ENCODE results near the gene PDCD11. TPM values are rescaled to one million over a fixed set of nuclear protein-coding genes. Genes with fewer than 3 reads are reported as not detected.

Gene PDCD11
- total RNA-seq, 1 donor from 2014 or later: 72.8 TPM

DNA sequence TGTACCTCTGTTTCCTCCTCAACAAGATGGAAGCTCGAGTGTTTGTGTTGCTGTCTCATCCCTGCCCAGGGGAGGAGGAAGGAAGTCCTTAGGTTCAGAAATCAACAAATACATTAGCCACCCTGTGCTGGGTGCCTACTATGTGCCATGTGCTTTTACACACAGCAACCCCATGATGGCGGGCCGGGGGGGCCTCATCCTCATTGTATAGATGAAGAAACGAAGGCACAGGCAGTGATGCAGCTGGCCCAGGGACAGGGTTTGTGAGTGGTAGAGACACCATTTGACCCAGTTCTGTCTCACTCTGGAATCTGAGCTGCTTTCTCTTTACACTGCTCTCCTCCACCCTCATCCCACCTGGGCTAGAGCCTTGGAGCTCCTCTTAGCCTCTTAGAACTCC is 57.6 kb downstream of the PDCD11 start:
- Histone ChIP-seq H3K36me3 (ENCODE audit: insufficient read depth, low read length) (no peaks in the 10 kb centered on the region), H3K4me1 (ENCODE audit: insufficient read depth, low read length) (peaks cover 21% of the 10 kb centered on the region), H3K79me2 (ENCODE audit: insufficient read depth, low read length) (no peaks in the 10 kb centered on the region), H3K27ac (ENCODE audit: low read depth, low read length) (no peak overlapping the region), H2AFZ (ENCODE audit: low read depth, low read length) (no peak overlapping the region), H3K4me2 (ENCODE audit: low read length) (no peak overlapping the region), H3K9ac (ENCODE audit: low read length) (no peak overlapping the region), H4K20me1 (ENCODE audit: insufficient read depth, low read length) (peaks cover 18% of the 10 kb centered on the region), H3K4me3 (ENCODE audit: insufficient read depth, low read depth, low read length) (no peak overlapping the region), H3K27me3 (ENCODE audit: insufficient read depth, low read length) (peaks cover under 1% of the 10 kb centered on the region), H3K9me3 (ENCODE audit: insufficient read depth, low read depth, low read length) (no peaks in the 10 kb centered on the region)
- Mint-ChIP-seq H3K27ac (ENCODE audit: unreplicated experiment) (no peak overlapping the region), H3K4me1 (ENCODE audit: low read depth, unreplicated experiment) (peaks cover 9% of the 10 kb centered on the region), H3K27me3 (ENCODE audit: low read depth, unreplicated experiment) (peaks cover 4% of the 10 kb centered on the region), H3K4me3 (ENCODE audit: unreplicated experiment) (no peak overlapping the region), H3K36me3 (ENCODE audit: low read depth, unreplicated experiment) (peaks cover 18% of the 10 kb centered on the region), H3K9me3 (ENCODE audit: unreplicated experiment) (peaks cover 2% of the 10 kb centered on the region)
- FAIRE-seq: no peak
- DNase-seq (ENCODE audit: low read depth): no peak
- TF ChIP-seq, protein P1, sequence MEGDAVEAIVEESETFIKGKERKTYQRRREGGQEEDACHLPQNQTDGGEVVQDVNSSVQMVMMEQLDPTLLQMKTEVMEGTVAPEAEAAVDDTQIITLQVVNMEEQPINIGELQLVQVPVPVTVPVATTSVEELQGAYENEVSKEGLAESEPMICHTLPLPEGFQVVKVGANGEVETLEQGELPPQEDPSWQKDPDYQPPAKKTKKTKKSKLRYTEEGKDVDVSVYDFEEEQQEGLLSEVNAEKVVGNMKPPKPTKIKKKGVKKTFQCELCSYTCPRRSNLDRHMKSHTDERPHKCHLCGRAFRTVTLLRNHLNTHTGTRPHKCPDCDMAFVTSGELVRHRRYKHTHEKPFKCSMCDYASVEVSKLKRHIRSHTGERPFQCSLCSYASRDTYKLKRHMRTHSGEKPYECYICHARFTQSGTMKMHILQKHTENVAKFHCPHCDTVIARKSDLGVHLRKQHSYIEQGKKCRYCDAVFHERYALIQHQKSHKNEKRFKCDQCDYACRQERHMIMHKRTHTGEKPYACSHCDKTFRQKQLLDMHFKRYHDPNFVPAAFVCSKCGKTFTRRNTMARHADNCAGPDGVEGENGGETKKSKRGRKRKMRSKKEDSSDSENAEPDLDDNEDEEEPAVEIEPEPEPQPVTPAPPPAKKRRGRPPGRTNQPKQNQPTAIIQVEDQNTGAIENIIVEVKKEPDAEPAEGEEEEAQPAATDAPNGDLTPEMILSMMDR (IDR thresholded peaks at IDR 0.05; ENCODE audit: insufficient read depth, low read depth, low read length): no peak
- no peak for TF ChIP-seq EZH2 (IDR thresholded peaks at IDR 0.05; ENCODE audit: insufficient read depth, low read length)

DNA sequence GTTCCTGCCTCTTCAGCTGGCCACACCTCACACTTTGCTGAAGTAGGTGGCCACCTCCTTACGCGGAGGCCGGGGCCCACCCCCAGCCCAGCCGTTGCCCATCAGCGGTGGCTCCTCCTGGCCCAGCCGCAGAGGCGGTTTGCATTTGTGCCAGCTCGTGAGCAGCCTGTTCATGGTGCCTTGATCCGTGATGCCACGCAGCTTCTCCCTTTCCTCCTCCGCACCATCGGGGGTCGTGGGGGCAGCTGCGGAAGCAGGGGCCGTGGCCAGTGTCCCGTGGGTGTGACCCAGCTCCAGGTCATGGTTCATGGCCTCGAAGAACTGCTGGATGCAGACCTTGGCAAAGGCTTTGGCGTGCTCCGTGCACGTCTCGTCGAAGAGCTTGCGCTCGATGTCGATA is 58.8 kb downstream of the PDCD11 start:
- no peaks in the 10 kb centered on the region for H3K36me3 ChIP-seq (ENCODE audit: insufficient read depth, low read length)
- no peaks in the 10 kb centered on the region for H3K9me3 ChIP-seq (ENCODE audit: insufficient read depth, low read depth, low read length)
- DNase-seq (ENCODE audit: low read depth) (no peak), FAIRE-seq (no peak)
- H4K20me1 ChIP-seq (ENCODE audit: insufficient read depth, low read length): peaks cover 6% of the 10 kb centered on the region
- H3K27ac ChIP-seq (ENCODE audit: low read depth, low read length): no peak overlapping the region
- H2AFZ ChIP-seq (ENCODE audit: low read depth, low read length): no peak overlapping the region
- TF ChIP-seq, protein P1 (IDR thresholded peaks at IDR 0.05; ENCODE audit: insufficient read depth, low read depth, low read length): no peak
- Mint-ChIP-seq H3K4me3 (ENCODE audit: unreplicated experiment) (no peak overlapping the region), H3K9me3 (ENCODE audit: unreplicated experiment) (peaks cover 2% of the 10 kb centered on the region), H3K27me3 (ENCODE audit: low read depth, unreplicated experiment) (peaks cover 7% of the 10 kb centered on the region), H3K4me1 (ENCODE audit: low read depth, unreplicated experiment) (peaks cover 8% of the 10 kb centered on the region), H3K36me3 (ENCODE audit: low read depth, unreplicated experiment) (peaks cover 13% of the 10 kb centered on the region), H3K27ac (ENCODE audit: unreplicated experiment) (no peak overlapping the region)
- no peak overlapping the region for H3K9ac ChIP-seq (ENCODE audit: low read length)
- H3K79me2 ChIP-seq (ENCODE audit: insufficient read depth, low read length): no peaks in the 10 kb centered on the region
- no peak overlapping the region for H3K4me2 ChIP-seq (ENCODE audit: low read length)
- peaks cover 18% of the 10 kb centered on the region for H3K4me1 ChIP-seq (ENCODE audit: insufficient read depth, low read length)
- peaks cover 3% of the 10 kb centered on the region for H3K27me3 ChIP-seq (ENCODE audit: insufficient read depth, low read length)
- H3K4me3 ChIP-seq (ENCODE audit: insufficient read depth, low read depth, low read length): no peak overlapping the region

DNA sequence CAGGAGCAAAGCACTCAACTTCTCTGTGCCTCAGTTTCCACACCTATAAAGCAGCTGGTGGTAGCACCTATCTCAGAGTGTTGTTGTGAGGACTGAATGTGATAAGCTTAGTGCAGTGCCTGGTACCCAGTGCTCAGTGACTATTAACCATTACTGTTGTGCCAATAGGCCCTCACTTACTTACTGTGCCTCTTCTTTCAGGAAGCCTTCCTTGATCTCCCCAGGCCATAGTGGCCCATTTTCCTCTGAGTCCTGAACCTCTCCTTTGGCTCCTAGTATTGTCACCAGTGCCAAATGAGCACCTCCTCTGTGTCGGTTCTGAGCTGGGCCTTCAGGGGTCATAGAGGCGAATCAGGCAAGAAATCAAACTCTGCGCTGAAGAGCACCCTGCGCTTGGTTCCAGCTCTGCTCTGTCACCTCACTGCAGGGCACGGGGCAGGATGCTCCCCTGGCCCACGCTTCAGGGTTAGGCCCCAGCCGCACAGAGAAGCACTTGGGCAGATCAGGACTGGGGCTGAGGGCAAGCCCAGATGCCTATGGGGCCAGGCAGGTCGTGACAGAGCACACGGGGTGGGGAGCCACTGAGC is 59.7 kb downstream of the PDCD11 start:
- H3K4me2 ChIP-seq (ENCODE audit: low read length): no peak overlapping the region
- TF ChIP-seq, protein P1 (IDR thresholded peaks at IDR 0.05; ENCODE audit: insufficient read depth, low read depth, low read length): no peak
- TF ChIP-seq EZH2 (IDR thresholded peaks at IDR 0.05; ENCODE audit: insufficient read depth, low read length): no peak
- H3K9ac ChIP-seq (ENCODE audit: low read length): no peak overlapping the region
- Mint-ChIP-seq H3K36me3 (ENCODE audit: low read depth, unreplicated experiment) (peaks cover 6% of the 10 kb centered on the region), H3K4me1 (ENCODE audit: low read depth, unreplicated experiment) (peaks cover 7% of the 10 kb centered on the region), H3K27me3 (ENCODE audit: low read depth, unreplicated experiment) (peaks cover 7% of the 10 kb centered on the region), H3K27ac (ENCODE audit: unreplicated experiment) (no peak overlapping the region), H3K4me3 (ENCODE audit: unreplicated experiment) (no peak overlapping the region), H3K9me3 (ENCODE audit: unreplicated experiment) (peaks cover 2% of the 10 kb centered on the region)
- no peak overlapping the region for H3K27ac ChIP-seq (ENCODE audit: low read depth, low read length)
- H3K79me2 ChIP-seq (ENCODE audit: insufficient read depth, low read length): no peaks in the 10 kb centered on the region
- H2AFZ ChIP-seq (ENCODE audit: low read depth, low read length): no peak overlapping the region
- no peaks in the 10 kb centered on the region for H3K36me3 ChIP-seq (ENCODE audit: insufficient read depth, low read length)
- H3K9me3 ChIP-seq (ENCODE audit: insufficient read depth, low read depth, low read length): no peaks in the 10 kb centered on the region
- DNase-seq (ENCODE audit: low read depth): no peak
- no peak overlapping the region for H3K4me3 ChIP-seq (ENCODE audit: insufficient read depth, low read depth, low read length)
- no peak for FAIRE-seq
- peaks cover 3% of the 10 kb centered on the region for H3K27me3 ChIP-seq (ENCODE audit: insufficient read depth, low read length)
- no peaks in the 10 kb centered on the region for H4K20me1 ChIP-seq (ENCODE audit: insufficient read depth, low read length)
- peaks cover 15% of the 10 kb centered on the region for H3K4me1 ChIP-seq (ENCODE audit: insufficient read depth, low read length)

Measured in astrocyte (in vitro differentiated cells and primary cell).